Esophagus muscularis mucosa (tissue), 4 donors: ENCODE measurements around the gene BMX. TPM values are rescaled to one million over a fixed set of nuclear protein-coding genes. Genes with fewer than 3 reads are reported as not detected.

Experiments used
- DNase-seq: peaks from one replicate; pipeline ENCODE4 v3.0.0-alpha.2; 2017; ENCODE audit errors: extremely low spot score
- H3K27ac ChIP-seq, 4 donors: fragments of 200-600 bp; sonication (generic); replicated peaks in 1 of 4; 1 replicate in 3 of 4; 2 replicates in 1 of 4; pipeline ENCODE4 v1.5.1; 2016 to 2019; ENCODE audit warnings: mild to moderate bottlenecking in 1 of 4
- H3K27me3 ChIP-seq, 4 donors: fragments of 200-600 bp; sonication (generic); one replicate each; pipeline versions ENCODE4 v1.5.1 to v1.6.0; 2016 to 2019
- H3K36me3 ChIP-seq, 4 donors: fragments of 200-600 bp; sonication (generic); one replicate each; pipeline ENCODE4 v1.5.1; 2016 to 2019
- H3K4me1 ChIP-seq, 4 donors: fragments of 200-600 bp; sonication (generic); one replicate each; pipeline ENCODE4 v1.5.1; 2016 to 2019
- H3K4me3 ChIP-seq, 4 donors: fragments of 200-600 bp; sonication (generic); 1 replicate in 2 of 4; 2 replicates in 2 of 4; pipeline ENCODE4 v1.5.1; 2016 to 2019; ENCODE audit warnings: mild to moderate bottlenecking in 4 of 4, moderate library complexity in 1 of 4
- H3K9me3 ChIP-seq, 4 donors: fragments of 200-600 bp; sonication (generic); 1 replicate in 3 of 4; 2 replicates in 1 of 4; pipeline ENCODE4 v1.5.1; 2016 to 2019
- CTCF ChIP-seq, 3 experiments: fragments of 200-600 bp in 2 of 3; fragments of 450-650 bp in 1 of 3; sonication (generic) in 2 of 3; IDR thresholded peaks; one replicate each; pipeline ENCODE4 v1.5.1; 2017 to 2019; ENCODE audit warnings: antibody characterized with exemption in 3 of 3, mild to moderate bottlenecking in 2 of 3, moderate library complexity in 1 of 3
- EP300 ChIP-seq: sonication (generic); formaldehyde crosslinking; IDR thresholded peaks from one replicate; pipeline ENCODE4 v1.6.1; 2017; ENCODE audit warnings: antibody characterized with exemption
- POLR2A ChIP-seq: fragments of 450-650 bp; IDR thresholded peaks from one replicate; pipeline ENCODE4 v1.6.1; 2017; ENCODE audit warnings: antibody characterized with exemption, moderate library complexity, mild to moderate bottlenecking, low read depth
- POLR2AphosphoS5 ChIP-seq, 2 donors: sonication (generic); formaldehyde crosslinking; IDR thresholded peaks; one replicate each; pipeline ENCODE4 v1.6.1; 2017; ENCODE audit warnings: antibody characterized with exemption in 2 of 2
- WGBS: methylation state at CpG from one replicate; pipeline ENCODE4 v1.1.5; 2018; 5-methylcytosine and 5-hydroxymethylcytosine counted together
- intact Hi-C: fragments of 100-400 bp; cut with DNase I; formaldehyde crosslinking; loops from one replicate; pipeline ENCODE4 v1.15.1; 2023
- total RNA-seq, 4 donors: library from RNA; depleted of rRNA; stranded (reverse); fragments of >200 nt; gene quantifications; one replicate each; pipeline versions ENCODE4 v1.1.0 to v1.2.1, GENCODE V29; 2016

BMX gene
- total RNA-seq, 4 donors from 2014 or later = 2.0 to 2.9 (median 2.7) TPM

GRCh38 chrX:15547356-15547755 is 46.7 kb downstream of the BMX start:
- Histone ChIP-seq H3K36me3 (no peaks in the 10 kb centered on the region), H3K27me3 (no peaks in the 10 kb centered on the region), H3K27ac (no peak overlapping the region), H3K9me3 (peaks cover 0 to 5% (median 0%) of the 10 kb centered on the region in 4 donors), H3K4me3 (no peak overlapping the region), H3K4me1 (no peaks in the 10 kb centered on the region)
- TF ChIP-seq POLR2A (no peak), EP300 (no peak), POLR2AphosphoS5 (IDR thresholded peaks at IDR 0.05) (no peak), CTCF (IDR thresholded peaks at IDR 0.05) (no peak)
- intact Hi-C loops = no loop called here
- DNase-seq = no peak
- 72% methylated on average over 2 of the region's 2 CpGs for WGBS

- no peak overlapping the region for H3K27ac ChIP-seq
- no peak overlapping the region for H3K4me3 ChIP-seq
- no peaks in the 10 kb centered on the region for H3K27me3 ChIP-seq
- no peak for DNase-seq
- H3K4me1 ChIP-seq = no peaks in the 10 kb centered on the region
- H3K9me3 ChIP-seq = peaks cover 0 to 5% (median 0%) of the 10 kb centered on the region in 4 donors
- no peaks in the 10 kb centered on the region for H3K36me3 ChIP-seq
- intact Hi-C loops = no loop called here
- 79% methylated on average over 8 of the region's 8 CpGs for WGBS
- TF ChIP-seq POLR2A (no peak), EP300 (no peak), CTCF (IDR thresholded peaks at IDR 0.05) (no peak), POLR2AphosphoS5 (IDR thresholded peaks at IDR 0.05) (no peak)
Observed at GRCh38 chrX:15549189-15550012, 48.8 kb downstream of the BMX start.

- Histone ChIP-seq H3K36me3 (no peaks in the 10 kb centered on the region), H3K27ac (no peak overlapping the region), H3K9me3 (no peaks in the 10 kb centered on the region), H3K27me3 (peaks cover 0 to 3% (median 0%) of the 10 kb centered on the region in 4 donors), H3K4me1 (no peaks in the 10 kb centered on the region), H3K4me3 (no peak overlapping the region)
- intact Hi-C loops = no loop called here
- 85% methylated on average over 3 of the region's 3 CpGs for WGBS
- no peak for DNase-seq
- TF ChIP-seq EP300 (no peak), POLR2AphosphoS5 (IDR thresholded peaks at IDR 0.05) (no peak), POLR2A (no peak), CTCF (IDR thresholded peaks at IDR 0.05) (no peak)
Observed at GRCh38 chrX:15559227-15559626, 58.6 kb downstream of the BMX start.

- H3K9me3 ChIP-seq = no peaks in the 10 kb centered on the region
- intact Hi-C loops = loop anchor here (5.0 to 10.0 kb wide), 2 partner anchors 89 to 206 kb away; no protein-coding TSS in a partner anchor
- WGBS = 73% methylated on average over 3 of the region's 3 CpGs
- peaks cover 0 to 3% (median 0%) of the 10 kb centered on the region in 4 donors for H3K27me3 ChIP-seq
- no peak overlapping the region for H3K27ac ChIP-seq
- DNase-seq = no peak
- no peaks in the 10 kb centered on the region for H3K4me1 ChIP-seq
- no peak overlapping the region for H3K4me3 ChIP-seq
- TF ChIP-seq POLR2AphosphoS5 (IDR thresholded peaks at IDR 0.05) (no peak), EP300 (no peak), POLR2A (no peak), CTCF (IDR thresholded peaks at IDR 0.05) (no peak)
- no peaks in the 10 kb centered on the region for H3K36me3 ChIP-seq
Observed at GRCh38 chrX:15560924-15561323, 60.3 kb downstream of the BMX start.

- Histone ChIP-seq H3K4me1 (no peaks in the 10 kb centered on the region), H3K4me3 (no peak overlapping the region), H3K27ac (no peak overlapping the region), H3K27me3 (peaks cover 0 to 3% (median 0%) of the 10 kb centered on the region in 4 donors), H3K9me3 (no peaks in the 10 kb centered on the region), H3K36me3 (no peaks in the 10 kb centered on the region)
- no peak for DNase-seq
- intact Hi-C loops = loop anchor here (5.0 to 10.0 kb wide), 2 partner anchors 91 to 208 kb away; no protein-coding TSS in a partner anchor
- no peak for TF ChIP-seq POLR2AphosphoS5 (IDR thresholded peaks at IDR 0.05)
- no peak for TF ChIP-seq POLR2A
- no peak for TF ChIP-seq EP300
- TF ChIP-seq CTCF (IDR thresholded peaks at IDR 0.05) = no peak
- 73% methylated on average over 7 of the region's 7 CpGs for WGBS
Observed at GRCh38 chrX:15563056-15563455, 62.4 kb downstream of the BMX start.
